COR-L47 (cell line): ENCODE results near the gene ARAP1.

Experiments used
- DNase-seq: peaks from one replicate; lab custom pipeline; 2025; lab: John Stamatoyannopoulos, UW

The ARAP1 gene

DNA sequence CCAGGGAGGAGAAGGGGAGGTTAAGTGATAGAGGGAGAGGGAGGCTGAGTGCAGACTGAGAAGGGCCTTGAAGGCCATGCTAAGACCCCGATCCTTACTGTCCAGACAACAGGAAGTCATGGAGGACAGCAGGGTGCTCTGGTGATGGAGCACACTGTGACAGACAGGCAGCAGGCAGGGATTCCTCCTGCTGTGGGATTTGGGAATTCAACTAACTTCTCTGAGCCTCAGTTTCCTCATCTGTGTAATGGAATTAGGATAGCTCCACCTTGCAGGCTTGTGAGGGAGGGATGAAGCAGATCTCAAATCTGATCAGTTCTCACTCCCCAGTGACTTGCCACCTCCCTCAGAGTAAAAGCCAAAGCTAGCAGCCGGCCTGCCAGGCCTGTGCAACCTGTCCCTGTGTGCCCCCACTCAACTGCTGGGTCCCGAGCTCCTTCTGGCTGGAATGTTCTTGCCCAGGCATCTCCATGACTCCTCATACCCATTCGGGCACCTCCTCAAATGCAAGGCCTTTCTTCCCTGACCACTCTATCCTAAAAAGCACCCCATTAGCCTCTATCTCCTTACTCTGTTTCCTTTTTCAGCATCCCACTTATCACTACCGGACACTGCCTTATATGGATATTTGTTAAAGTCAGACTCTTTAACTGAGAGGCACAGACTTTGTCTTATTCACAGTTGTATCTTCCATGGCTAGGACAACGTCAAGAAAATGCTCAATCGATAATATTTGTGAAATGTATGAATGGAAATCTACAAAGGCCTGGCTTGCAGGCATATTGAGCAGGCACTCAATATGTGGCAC lies 9.5 kb downstream of the ARAP1 start:
- DNase-seq, result no peak

GRCh38 chr11:72741849-72742512 lies 10.2 kb downstream of the ARAP1 start:
- no peak for DNase-seq

- DNase-seq, result no peak
Observed at GRCh38 chr11:72741429-72741833, 10.8 kb downstream of the ARAP1 start.

DNA sequence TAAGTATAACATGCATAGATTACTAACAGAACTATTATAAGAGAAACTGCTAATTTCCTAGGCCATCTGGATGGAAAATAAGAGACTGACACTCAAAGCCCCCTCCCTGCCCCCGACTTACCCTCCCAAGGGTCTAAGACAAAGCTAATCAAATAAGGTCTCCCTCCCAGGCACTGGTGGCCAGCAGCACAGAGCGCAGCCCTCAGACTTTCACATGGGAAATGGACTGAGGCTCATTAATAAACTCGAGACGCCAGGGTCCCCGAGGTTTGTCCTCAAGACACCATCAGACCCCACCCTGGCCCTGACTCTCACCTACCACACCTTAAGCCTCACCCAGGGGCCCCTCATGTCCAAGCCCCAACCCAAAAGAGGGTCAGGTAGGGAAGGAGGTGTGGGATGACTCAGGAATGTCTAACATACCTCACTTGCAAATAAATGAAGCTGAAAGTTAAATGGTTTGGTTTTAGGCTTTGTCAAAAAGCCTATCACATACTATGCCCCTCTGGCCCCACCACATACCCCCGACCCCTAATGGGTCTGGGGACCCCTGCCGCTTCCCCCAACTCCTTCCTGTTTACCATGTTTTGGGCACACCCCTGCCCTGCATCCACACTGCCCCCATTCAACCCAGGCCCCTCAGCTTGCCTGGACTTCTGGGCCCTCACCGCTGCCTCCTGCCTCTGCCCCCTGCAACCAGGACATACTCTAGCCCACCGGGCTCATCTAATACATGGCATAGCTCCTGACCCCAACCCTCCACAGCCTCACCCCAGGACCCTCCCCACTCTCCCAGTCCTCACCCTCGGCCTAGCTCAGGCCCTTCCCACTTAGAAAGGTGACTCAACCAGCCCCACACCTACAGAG lies 11.4 kb downstream of the ARAP1 start:
- DNase-seq, result no peak

DNA sequence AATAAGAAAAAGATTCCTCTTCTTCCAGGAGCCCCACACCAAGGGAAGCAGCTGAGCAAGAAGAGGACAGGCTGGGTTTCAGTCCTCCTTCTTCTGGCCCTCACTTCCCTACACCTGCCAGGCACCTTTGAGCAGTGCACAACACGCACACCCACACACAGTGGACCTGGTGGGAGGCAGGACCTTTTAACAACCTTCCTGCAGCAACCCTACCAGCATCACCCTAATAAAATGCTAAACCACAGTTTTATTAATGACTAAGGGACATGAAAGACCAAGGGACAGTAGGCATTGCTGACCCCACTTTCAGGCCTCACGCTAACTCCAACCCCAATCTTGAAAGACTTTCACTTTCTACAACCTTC lies 12.2 kb downstream of the ARAP1 start:
- no peak for DNase-seq

- DNase-seq, result no peak
Observed at GRCh38 chr11:72739240-72740059, 12.8 kb downstream of the ARAP1 start.

DNA sequence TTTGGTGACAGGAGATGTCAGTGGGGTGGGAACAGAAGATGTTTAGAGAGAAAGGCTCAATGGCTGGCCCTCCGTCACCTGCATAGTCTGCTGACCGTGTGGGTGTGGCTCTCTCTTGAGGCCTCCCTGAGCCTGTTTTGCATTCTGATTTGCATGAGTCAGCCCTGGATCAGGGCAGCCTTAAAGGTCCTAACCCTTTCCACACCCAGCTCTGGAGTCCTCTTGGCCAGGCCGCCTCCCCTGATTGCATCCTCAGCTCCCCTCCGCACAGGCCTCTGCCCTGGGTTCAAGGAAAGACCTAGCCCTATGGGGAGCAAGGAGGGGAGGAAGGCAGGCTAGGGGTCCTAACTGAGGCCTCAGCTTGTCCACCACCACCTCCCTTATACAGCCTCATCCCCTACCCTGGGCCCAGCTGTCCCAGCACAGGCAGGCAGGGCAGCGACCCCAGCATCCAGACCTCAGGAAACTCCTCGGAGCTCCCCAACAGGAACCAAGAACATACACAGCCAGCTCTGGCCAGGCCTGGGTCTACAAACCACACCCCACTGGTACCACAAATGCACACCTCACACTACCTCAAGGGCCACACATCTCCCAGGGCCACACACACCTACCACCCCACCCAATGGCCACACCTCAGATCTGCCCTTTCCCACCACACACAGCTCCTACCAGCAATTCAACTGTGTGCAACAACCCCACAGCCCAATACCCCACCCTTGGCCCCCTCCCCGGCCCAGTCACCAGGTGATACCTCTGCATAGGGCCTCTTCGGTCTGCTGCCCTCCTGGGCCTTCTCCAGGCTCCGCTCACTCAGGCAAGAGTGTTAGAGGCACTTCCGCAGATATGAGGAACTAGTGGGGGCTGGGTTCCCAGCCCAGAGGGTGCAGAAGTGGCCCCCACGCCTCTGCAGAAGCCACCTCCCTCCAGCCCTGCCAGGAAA lies 13.7 kb downstream of the ARAP1 start:
- no peak for DNase-seq

DNA sequence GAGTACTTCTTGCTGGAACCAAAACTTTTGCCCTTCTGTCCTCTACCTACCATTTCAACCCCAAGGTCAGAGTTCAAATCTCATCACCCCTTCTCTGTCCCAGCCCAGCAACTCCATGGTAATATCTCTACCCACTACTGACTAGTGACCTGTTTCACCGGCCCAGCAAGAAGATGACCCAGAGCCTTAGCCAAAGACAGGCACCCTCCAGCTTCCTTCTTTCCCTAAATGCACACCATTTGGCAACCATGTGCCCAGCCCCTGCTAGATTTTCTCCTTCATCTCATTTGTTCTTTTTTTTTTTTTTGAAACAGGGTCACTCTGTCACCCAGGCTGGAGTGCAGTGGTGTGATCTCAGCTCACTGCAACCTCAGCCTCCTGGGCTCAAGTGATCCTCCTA lies 14.9 kb downstream of the ARAP1 start:
- DNase-seq, result no peak

GRCh38 chr11:72736452-72737069 lies 15.6 kb downstream of the ARAP1 start:
- DNase-seq, result no peak

DNA sequence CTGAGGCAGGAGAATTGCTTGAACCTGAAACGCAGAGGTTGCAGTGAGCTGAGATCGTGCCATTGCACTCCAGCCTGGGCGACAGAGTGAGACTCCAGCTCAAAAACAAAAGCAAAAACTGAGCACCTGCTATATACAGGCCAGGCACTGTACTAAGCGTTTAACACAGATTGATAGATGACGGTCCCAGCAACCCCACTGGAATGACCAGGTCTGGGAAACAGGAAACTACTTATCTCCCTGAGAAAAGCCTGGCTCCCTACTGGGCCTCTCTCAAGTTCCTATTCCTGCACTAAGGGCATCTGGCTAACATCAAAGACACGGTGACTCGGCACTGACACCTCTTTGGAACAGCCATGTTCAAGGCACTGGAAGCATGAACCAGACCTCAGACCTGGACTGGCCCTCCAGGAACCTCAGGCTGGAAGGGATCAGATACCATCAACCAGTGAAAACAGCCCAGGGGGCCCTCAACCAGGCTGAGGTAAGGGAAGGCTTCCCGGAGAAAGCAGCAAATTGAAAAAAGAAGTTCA lies 16.6 kb downstream of the ARAP1 start:
- DNase-seq, result no peak

DNA sequence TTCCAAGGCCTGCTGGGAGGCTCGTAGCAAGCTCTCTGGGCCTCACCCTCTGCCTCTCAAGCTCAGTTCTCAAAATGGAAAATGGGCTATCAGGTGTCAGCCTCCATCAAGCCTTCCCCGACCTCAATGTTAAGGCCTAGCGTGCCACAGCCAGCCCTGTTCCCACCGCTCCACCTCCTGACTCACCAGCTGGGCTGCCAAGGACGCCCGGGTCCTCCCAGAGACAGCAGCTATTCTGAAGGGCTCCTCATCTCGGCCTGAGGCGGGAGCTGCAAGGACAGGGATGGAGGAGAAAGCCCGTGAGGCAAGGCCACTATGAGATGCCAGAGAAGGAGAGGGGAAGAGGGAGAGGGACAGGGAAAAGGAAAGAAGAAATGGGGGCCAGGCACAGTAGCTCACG lies 19.9 kb downstream of the ARAP1 start:
- no peak for DNase-seq

- DNase-seq, result no peak
Observed at GRCh38 chr11:72730737-72731136, 21.5 kb downstream of the ARAP1 start.

DNA sequence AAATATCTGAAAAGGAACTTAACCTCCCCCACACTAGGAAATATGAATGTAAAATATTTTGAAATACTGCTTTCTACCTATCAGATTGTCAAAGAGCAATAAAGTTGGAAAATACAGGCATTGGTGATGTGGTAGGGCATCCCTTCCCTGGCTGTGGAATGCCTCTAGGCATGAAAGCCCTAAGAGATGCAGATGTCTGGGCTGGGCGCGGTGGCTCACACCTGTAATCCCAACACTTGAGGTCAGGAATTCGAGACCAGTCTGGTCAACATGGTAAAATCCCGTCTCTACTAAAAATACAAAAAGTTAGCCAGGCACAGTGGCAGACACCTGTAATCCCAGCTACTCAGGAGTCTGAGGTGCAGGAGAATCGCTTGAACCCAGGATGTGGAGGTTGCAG lies 22.0 kb downstream of the ARAP1 start:
- DNase-seq, result no peak

- no peak for DNase-seq
Observed at GRCh38 chr11:72727521-72727920, 24.7 kb downstream of the ARAP1 start.

DNA sequence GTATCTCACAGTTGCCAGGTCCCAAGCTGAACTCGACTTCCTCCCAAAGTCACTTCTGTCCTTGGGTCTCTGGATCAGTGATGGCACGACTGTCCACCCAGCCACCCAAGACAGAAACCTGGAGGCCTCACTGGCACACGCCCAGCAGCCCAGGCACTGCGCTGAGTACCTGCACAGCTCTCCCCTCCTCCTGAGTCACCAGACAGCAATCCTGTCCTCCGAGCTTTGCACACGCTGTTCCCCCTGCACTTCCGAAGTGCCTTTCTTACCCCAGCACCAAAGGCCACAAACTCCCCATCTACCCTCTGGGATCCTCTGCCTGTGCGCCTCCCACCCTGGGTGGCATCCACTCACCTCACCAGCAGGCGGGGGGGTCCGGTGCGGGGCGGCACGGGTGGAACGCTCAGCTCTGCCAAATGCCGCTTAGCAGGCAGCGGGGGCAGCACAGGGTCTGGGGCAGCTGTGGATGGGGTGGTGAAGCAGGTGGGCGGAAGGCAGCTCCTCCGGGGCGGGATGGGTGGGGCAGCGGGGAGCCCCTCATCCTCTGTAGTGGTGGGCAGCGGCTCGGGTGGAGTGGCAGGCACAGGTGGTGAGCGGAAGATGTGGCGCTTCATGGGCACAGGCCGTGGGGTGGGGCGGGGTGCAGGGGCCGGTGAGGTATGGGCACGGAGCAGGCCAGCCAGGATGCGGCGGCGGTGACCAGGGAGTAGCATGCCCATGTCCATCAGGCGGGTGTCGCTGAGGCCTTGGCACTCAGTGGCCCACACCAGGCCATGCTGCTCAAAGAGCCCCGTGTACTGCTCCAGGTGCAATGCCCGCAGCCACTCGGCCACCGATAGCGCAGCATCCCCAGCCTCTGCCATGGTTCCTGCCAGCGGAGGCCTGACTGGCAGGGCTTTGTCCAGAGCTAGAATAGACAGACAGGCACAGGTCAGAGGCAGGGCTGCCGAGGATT lies 25.7 kb downstream of the ARAP1 start:
- DNase-seq, result no peak

GRCh38 chr11:72725724-72726028 lies 26.5 kb downstream of the ARAP1 start:
- DNase-seq, result no peak

GRCh38 chr11:72724851-72725723 lies 27.1 kb downstream of the ARAP1 start:
- peak; percentile 89 for DNase-seq

DNA sequence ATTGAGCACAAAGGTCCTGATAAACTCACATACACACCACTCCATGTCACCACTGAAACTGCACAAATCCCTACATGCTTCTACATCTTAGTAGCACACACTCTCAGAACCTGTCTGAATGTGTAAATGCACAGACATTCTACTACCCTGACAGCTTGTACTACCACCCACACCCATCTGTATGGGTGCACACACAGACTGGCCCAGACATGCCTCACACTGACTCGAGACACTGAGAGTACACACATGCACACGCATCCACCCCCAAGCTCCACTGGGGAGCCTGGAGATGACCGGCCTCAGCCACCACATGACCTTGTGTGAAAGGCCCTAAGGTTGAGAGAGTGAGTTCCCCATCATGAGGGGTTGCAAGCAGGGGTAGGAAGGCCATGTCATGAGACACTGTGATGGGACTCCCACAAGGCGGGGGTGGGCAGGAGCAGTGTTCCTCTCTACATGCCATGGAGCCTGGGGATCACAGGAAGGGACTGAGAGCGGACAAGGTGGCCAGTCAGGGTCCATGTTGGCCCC lies 28.1 kb downstream of the ARAP1 start:
- no peak for DNase-seq
